GM21576 (cell line): ENCODE results near the gene RHOH.
"Not testable (repeated sequence)": the region's sequence is repeated elsewhere in the genome, so short reads cannot be mapped to it uniquely, and the experiment has no call there.

Experiments
- ATAC-seq: cut with Tn5 transposase; IDR thresholded peaks from one replicate; pipeline ENCODE4 v1.9.1; 2021; ENCODE audit warnings: mild to moderate bottlenecking, moderate library complexity; ENCODE audit not compliant: unreplicated experiment

RHOH gene

GRCh38 chr4:40196724-40197281 is at the start of gene RHOH:
Gene RHOH (plus strand): TSS chr4:40197031. CDS start chr4:40243387, 46,356 bp downstream.
- no peak for ATAC-seq

GRCh38 chr4:40147490-40147889 is 49.3 kb upstream of the RHOH start:
- not testable (repeated sequence) for ATAC-seq

GRCh38 chr4:40149960-40150385 is 46.9 kb upstream of the RHOH start:
- ATAC-seq, result peak; percentile 73

- ATAC-seq, result no peak
These were observed 45.9 kb upstream of the RHOH start for GRCh38 chr4:40150932-40151331.

GRCh38 chr4:40152637-40153036 is 44.2 kb upstream of the RHOH start:
- ATAC-seq, result no peak

- ATAC-seq, result no peak
These were observed 39.4 kb upstream of the RHOH start for GRCh38 chr4:40157436-40157835.

GRCh38 chr4:40160258-40160657 is 36.6 kb upstream of the RHOH start:
- no peak for ATAC-seq

GRCh38 chr4:40164459-40164858 is 32.4 kb upstream of the RHOH start:
- ATAC-seq, result no peak

- ATAC-seq, result no peak
These were observed 30.9 kb upstream of the RHOH start for GRCh38 chr4:40165916-40166315.

- no peak for ATAC-seq
These were observed 28.8 kb upstream of the RHOH start for GRCh38 chr4:40168070-40168469.

- ATAC-seq, result peak; percentile 45
These were observed 26.2 kb upstream of the RHOH start for GRCh38 chr4:40170588-40170987.

GRCh38 chr4:40173470-40173875 is 23.4 kb upstream of the RHOH start:
- ATAC-seq, result peak; percentile 62

GRCh38 chr4:40176602-40177001 is 20.2 kb upstream of the RHOH start:
- no peak for ATAC-seq

- ATAC-seq, result no peak
These were observed 19.2 kb upstream of the RHOH start for GRCh38 chr4:40177591-40177990.

- no peak for ATAC-seq
These were observed 18.2 kb upstream of the RHOH start for GRCh38 chr4:40178672-40179071.

- ATAC-seq, result no peak
These were observed 17.5 kb upstream of the RHOH start for GRCh38 chr4:40179360-40179759.

- no peak for ATAC-seq
These were observed 16.5 kb upstream of the RHOH start for GRCh38 chr4:40180356-40180755.

- ATAC-seq, result no peak
These were observed 14.8 kb upstream of the RHOH start for GRCh38 chr4:40182001-40182400.

GRCh38 chr4:40182954-40183353 is 13.9 kb upstream of the RHOH start:
- ATAC-seq, result no peak

GRCh38 chr4:40183615-40184411 is 13.0 kb upstream of the RHOH start:
- ATAC-seq, result no peak

- ATAC-seq, result peak; percentile 45
These were observed 10.8 kb upstream of the RHOH start for GRCh38 chr4:40185830-40186664.

- ATAC-seq, result no peak
These were observed 10.2 kb upstream of the RHOH start for GRCh38 chr4:40186665-40187014.
